Mesodermal cell (in vitro differentiated cells): Measurements from ENCODE around the gene TRIO.

ENCODE experiments used
- H3K27ac ChIP-seq: 2 replicates; pipeline ENCODE4 v1.7.0; 2013; ENCODE audit warnings: mild to moderate bottlenecking, low read depth, low read length, moderate library complexity; ENCODE audit not compliant: severe bottlenecking
- H3K36me3 ChIP-seq: 2 replicates; pipeline ENCODE4 v1.7.1; 2013; ENCODE audit warnings: mild to moderate bottlenecking, low read length, moderate library complexity; ENCODE audit not compliant: control insufficient read depth, insufficient read depth
- H3K4me1 ChIP-seq: one replicate; pipeline ENCODE4 v1.7.1; 2013; ENCODE audit warnings: mild to moderate bottlenecking, low read length; ENCODE audit not compliant: insufficient read depth, control insufficient read depth, poor library complexity, severe bottlenecking
- H3K4me3 ChIP-seq: 2 replicates; pipeline ENCODE4 v1.7.0; 2013; ENCODE audit warnings: low read length, control low read depth, mild to moderate bottlenecking; ENCODE audit not compliant: insufficient read depth, poor library complexity, severe bottlenecking; ENCODE audit errors: extremely low read depth
- H3K9me3 ChIP-seq: 2 replicates; pipeline ENCODE4 v1.7.1; 2013; ENCODE audit warnings: mild to moderate bottlenecking, low read length, moderate library complexity; ENCODE audit not compliant: control insufficient read depth
- WGBS, 2 experiments: methylation state at CpG; one replicate each; pipeline ENCODE4 v1.1.5; 2013; ENCODE audit warnings: missing lambda C conversion rate in 2 of 2; ENCODE audit not compliant: insufficient coverage in 2 of 2; 5-methylcytosine and 5-hydroxymethylcytosine counted together

Gene TRIO

DNA sequence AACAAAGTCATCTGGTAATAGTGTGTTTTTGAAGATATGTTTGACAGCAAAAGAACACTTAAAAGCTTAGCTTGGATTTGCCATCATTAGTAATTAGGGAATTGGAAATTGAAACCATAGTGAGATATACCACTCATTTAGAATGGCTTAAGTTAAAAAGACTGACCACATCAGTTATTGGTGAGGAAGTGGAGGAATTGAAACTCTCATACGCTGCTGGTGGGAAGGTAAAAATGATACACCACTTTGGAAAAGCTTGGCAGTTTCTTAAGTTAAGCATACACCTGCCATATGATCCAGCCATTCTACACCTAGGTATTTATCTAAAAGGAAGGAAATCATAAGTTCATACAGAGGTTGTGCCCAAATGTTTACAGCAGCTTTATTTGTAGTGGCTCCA is 213.2 kb downstream of the TRIO start:
- no peak overlapping the region for H3K27ac ChIP-seq
- no peak overlapping the region for H3K4me3 ChIP-seq
- no CpG with 5 or more reads among the region's 1 CpG for WGBS, 2 experiments
- H3K9me3 ChIP-seq, result no peaks in the 10 kb centered on the region
- H3K36me3 ChIP-seq, result peaks cover 77% of the 10 kb centered on the region
- peaks cover 10% of the 10 kb centered on the region for H3K4me1 ChIP-seq

- Histone ChIP-seq H3K9me3 (no peaks in the 10 kb centered on the region), H3K4me1 (peaks cover 10% of the 10 kb centered on the region), H3K4me3 (no peak overlapping the region), H3K27ac (no peak overlapping the region), H3K36me3 (peaks cover 88% of the 10 kb centered on the region)
- WGBS, 2 experiments, result 64 to 70% methylated on average over 4 to 7 of the region's 9 CpGs
These were observed 214.3 kb downstream of the TRIO start for GRCh38 chr5:14357441-14357840.

GRCh38 chr5:14357851-14358250 is 214.7 kb downstream of the TRIO start:
- Histone ChIP-seq H3K27ac (no peak overlapping the region), H3K36me3 (peaks cover 89% of the 10 kb centered on the region), H3K4me3 (no peak overlapping the region), H3K4me1 (peaks cover 10% of the 10 kb centered on the region), H3K9me3 (no peaks in the 10 kb centered on the region)
- WGBS, 2 experiments, result 46 to 62% methylated on average over 17 to 20 of the region's 20 CpGs

- Histone ChIP-seq H3K36me3 (peaks cover 92% of the 10 kb centered on the region), H3K4me1 (peaks cover 8% of the 10 kb centered on the region), H3K27ac (no peak overlapping the region), H3K9me3 (no peaks in the 10 kb centered on the region), H3K4me3 (no peak overlapping the region)
- WGBS, 2 experiments, result 100% methylated on average over 2 of the region's 7 CpGs
These were observed 215.4 kb downstream of the TRIO start for GRCh38 chr5:14358536-14358935.

DNA sequence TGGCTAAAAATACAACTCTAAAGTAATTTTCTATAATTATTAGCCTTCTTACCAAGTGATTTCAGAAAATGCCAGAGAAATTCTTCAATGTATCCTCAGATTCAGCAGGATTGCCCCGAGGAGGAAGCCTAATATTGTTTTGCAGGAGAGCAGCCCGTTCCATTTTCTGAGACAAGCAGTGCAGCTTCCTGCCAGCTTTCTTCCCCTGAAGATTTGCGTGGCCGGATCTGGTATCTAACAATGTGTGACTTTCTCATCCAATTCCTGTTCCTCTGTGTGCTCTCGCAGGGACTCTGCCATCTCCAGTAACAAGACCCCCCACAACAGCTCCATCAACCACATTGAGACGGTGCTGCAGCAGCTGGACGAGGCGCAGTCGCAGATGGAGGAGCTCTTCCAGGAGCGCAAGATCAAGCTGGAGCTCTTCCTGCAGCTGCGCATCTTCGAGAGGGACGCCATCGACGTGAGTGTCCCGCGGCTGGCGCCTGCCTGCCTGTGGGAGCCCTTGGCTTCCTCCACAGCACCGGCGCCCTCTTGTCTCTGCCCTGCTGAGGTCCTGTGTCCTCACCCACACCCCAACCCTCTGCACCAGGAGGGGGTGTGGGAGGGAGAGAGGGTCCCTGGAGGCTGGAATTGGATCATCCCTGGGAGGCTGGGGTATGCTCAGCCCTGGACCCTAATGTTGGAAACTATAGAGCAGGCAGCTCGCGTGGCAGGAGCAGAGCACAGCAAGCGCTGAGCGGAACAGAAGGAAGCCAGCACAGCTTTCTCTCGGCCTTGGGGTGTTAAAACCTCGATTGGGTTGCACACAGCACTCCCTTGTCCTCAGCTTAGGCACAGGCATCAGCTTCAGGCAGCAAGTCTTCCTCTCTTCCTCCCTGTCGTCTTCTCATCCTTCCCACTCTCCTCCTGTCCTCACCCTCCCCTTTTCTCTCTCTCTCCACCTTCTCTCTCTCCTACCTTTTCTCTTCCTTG is 216.2 kb downstream of the TRIO start:
- peaks cover 90% of the 10 kb centered on the region for H3K36me3 ChIP-seq
- 94 to 95% methylated on average over 23 of the region's 27 CpGs for WGBS, 2 experiments

GRCh38 chr5:14362491-14362890 is 219.3 kb downstream of the TRIO start:
- no peak overlapping the region for H3K4me3 ChIP-seq
- H3K4me1 ChIP-seq, result no peaks in the 10 kb centered on the region
- WGBS, 2 experiments, result 96 to 97% methylated on average over 5 to 7 of the region's 9 CpGs
- no peaks in the 10 kb centered on the region for H3K9me3 ChIP-seq
- H3K36me3 ChIP-seq, result peaks cover 95% of the 10 kb centered on the region
- no peak overlapping the region for H3K27ac ChIP-seq

More for the DNA sequence above, 216.2 kb downstream of the TRIO start:
- Histone ChIP-seq H3K4me3 (no peak overlapping the region), H3K9me3 (no peaks in the 10 kb centered on the region), H3K4me1 (peaks cover 3% of the 10 kb centered on the region), H3K27ac (no peak overlapping the region)

DNA sequence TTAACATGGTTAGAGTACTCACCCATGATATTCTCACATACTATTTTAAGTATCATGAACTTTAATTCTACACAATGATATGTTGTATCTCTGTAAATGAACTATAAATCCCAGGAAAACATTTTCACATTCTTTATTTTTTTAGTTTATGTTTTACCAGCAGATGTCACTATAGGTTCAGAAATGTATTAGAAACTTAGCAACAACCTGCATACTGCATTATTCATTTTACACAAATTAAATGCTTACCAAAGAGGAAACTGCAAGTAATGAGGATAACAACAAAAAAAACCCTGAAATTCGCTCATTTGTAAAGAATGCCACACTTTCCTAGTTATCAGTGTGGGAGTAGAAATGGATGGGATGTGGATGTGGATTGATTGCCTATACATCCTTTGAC is 221.0 kb downstream of the TRIO start:
- Histone ChIP-seq H3K9me3 (no peaks in the 10 kb centered on the region), H3K27ac (no peak overlapping the region), H3K4me3 (no peak overlapping the region), H3K36me3 (peaks cover 96% of the 10 kb centered on the region), H3K4me1 (no peaks in the 10 kb centered on the region)
- 100% methylated on average over 1 of the region's 1 CpG; no CpG with 5 or more reads in 1 of the 2 experiments for WGBS, 2 experiments

DNA sequence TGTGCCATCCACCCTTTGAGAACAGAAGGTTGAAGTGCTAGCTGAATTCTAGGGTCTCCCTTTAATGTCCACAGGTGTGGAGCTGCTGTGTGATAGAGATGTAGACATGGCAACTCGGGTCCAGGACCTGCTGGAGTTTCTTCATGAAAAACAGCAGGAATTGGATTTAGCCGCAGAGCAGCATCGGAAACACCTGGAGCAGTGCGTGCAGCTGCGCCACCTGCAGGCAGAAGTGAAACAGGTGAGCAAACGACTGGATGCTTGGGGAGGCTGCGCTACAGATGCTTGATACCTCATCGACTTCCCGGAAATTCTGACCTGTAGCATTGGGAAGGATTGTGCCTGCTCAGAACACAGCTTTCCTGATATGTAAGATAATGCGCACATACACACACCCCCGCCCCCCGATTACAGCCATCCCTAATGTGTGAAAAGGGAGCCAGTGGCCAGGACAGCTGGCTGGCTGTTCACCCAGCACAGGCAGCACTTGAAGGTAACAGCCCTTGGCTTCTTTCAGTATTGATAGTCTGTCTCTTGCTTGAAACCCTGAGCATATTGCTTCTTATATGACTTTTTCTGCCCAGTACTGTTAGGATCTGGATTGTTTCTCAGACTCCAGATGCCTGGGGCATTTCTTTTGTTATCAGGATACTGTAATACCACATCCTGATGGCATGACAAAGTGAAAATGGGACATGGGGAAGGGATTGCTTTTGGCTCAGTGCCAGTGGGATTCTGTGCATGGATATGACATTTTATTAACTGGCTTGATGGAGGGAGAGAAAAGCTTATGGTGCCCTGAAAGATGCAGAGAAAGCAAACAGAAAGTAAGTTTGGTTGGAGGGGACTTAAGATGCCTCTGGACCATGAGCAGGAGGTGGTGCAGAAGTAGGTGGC is 221.7 kb downstream of the TRIO start:
- Histone ChIP-seq H3K9me3 (no peaks in the 10 kb centered on the region), H3K27ac (no peak overlapping the region), H3K36me3 (peaks cover 96% of the 10 kb centered on the region), H3K4me1 (peaks cover 5% of the 10 kb centered on the region), H3K4me3 (no peak overlapping the region)
- WGBS, 2 experiments, result 83 to 88% methylated on average over 9 to 12 of the region's 12 CpGs

DNA sequence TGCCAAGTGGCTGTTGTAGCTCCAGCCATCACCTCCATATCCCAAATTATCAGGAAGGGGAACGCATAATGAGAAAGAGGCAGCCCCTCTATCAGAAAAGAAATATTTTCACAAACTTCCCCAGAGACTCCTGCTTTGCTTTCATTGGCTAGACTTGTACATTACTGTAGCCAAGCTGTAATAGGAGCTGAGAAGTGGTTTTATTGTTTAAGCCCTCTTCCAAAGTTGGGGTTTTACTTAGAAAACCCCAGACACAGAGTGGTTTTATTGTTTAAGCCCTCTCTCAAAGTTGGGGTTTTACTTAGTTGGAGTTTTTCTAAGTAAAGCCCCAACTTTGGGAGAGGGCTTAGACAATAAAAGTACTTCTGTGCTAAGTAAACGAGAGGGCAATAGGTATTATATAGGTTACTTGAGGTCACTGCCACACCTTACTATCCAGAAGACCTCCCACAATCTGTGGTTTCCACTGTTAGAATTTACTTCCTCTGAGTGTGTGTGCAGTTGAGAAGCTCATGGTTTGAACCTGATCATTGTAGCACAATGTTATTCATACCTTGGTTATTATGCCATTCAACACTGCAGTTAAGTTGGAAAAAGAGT is 222.8 kb downstream of the TRIO start:
- Histone ChIP-seq H3K36me3 (peaks cover 96% of the 10 kb centered on the region), H3K9me3 (no peaks in the 10 kb centered on the region), H3K4me1 (peaks cover 6% of the 10 kb centered on the region), H3K4me3 (no peak overlapping the region), H3K27ac (no peak overlapping the region)
- WGBS, 2 experiments, result no CpG with 5 or more reads among the region's 2 CpGs

GRCh38 chr5:14366763-14367162 is 223.6 kb downstream of the TRIO start:
- Histone ChIP-seq H3K36me3 (peaks cover 94% of the 10 kb centered on the region), H3K4me1 (peaks cover 6% of the 10 kb centered on the region), H3K27ac (no peak overlapping the region), H3K9me3 (no peaks in the 10 kb centered on the region), H3K4me3 (no peak overlapping the region)
- WGBS, 2 experiments, result 94 to 97% methylated on average over 10 of the region's 10 CpGs
